BE2C (cell line): Measurements from ENCODE around the gene NOTO.

ENCODE experiments used
- DNase-seq: peaks from one replicate; pipeline ENCODE4 v3.0.0-alpha.2; 2020
- H3K27me3 ChIP-seq: fragments of 250-450 bp; sonication (Bioruptor Pico); 2 replicates; pipeline ENCODE4 v1.5.1; 2020; ENCODE audit warnings: mild to moderate bottlenecking
- H3K36me3 ChIP-seq: fragments of 250-450 bp; sonication (Bioruptor Pico); 2 replicates; pipeline ENCODE4 v1.5.1; 2020; ENCODE audit warnings: mild to moderate bottlenecking
- H3K4me1 ChIP-seq: fragments of 250-450 bp; sonication (Bioruptor Pico); 2 replicates; pipeline ENCODE4 v1.5.1; 2020
- H3K4me3 ChIP-seq: 2 replicates; pipeline ENCODE4 v1.5.1; 2011; ENCODE audit warnings: low read depth, low read length
- H3K9me3 ChIP-seq: fragments of 250-450 bp; sonication (Bioruptor Pico); 2 replicates; pipeline ENCODE4 v1.5.1; 2020
- CTCF ChIP-seq: IDR thresholded peaks from 2 replicates; pipeline ENCODE4 v1.5.1; 2012; ENCODE audit warnings: mild to moderate bottlenecking, low read depth, low read length

Gene NOTO

GRCh38 chr2:73212448-73213176, 10.2 kb downstream of the NOTO start:
- no peak overlapping the region for H3K4me3 ChIP-seq
- no peaks in the 10 kb centered on the region for H3K4me1 ChIP-seq
- no peaks in the 10 kb centered on the region for H3K9me3 ChIP-seq
- H3K36me3 ChIP-seq: no peaks in the 10 kb centered on the region
- DNase-seq: peak; percentile 56
- no peaks in the 10 kb centered on the region for H3K27me3 ChIP-seq
- TF ChIP-seq CTCF: peak; percentile 76

- no peak for TF ChIP-seq CTCF
- H3K4me3 ChIP-seq: peak within 1 kb of the TSS; percentile 70
- no peaks in the 10 kb centered on the region for H3K27me3 ChIP-seq
- H3K36me3 ChIP-seq: no peaks in the 10 kb centered on the region
- no peaks in the 10 kb centered on the region for H3K9me3 ChIP-seq
- DNase-seq: peak; percentile 75
- no peaks in the 10 kb centered on the region for H3K4me1 ChIP-seq
Measured at GRCh38 chr2:73214120-73215035, 12.0 kb downstream of the NOTO start, which contains the start of gene SMYD5. SMYD5 (plus strand) TSS chr2:73214245; CDS start chr2:73214267, 22 bp downstream.

GRCh38 chr2:73215254-73215653, 12.9 kb downstream of the NOTO start:
- Histone ChIP-seq H3K4me1 (no peaks in the 10 kb centered on the region), H3K27me3 (no peaks in the 10 kb centered on the region), H3K9me3 (no peaks in the 10 kb centered on the region), H3K36me3 (no peaks in the 10 kb centered on the region), H3K4me3 (no peak overlapping the region; the same call in 1 of the 2 replicates)
- no peak for DNase-seq
- TF ChIP-seq CTCF: no peak

- no peaks in the 10 kb centered on the region for H3K9me3 ChIP-seq
- no peaks in the 10 kb centered on the region for H3K4me1 ChIP-seq
- H3K27me3 ChIP-seq: no peaks in the 10 kb centered on the region
Measured at GRCh38 chr2:73217160-73217559, 14.8 kb downstream of the NOTO start.

DNA sequence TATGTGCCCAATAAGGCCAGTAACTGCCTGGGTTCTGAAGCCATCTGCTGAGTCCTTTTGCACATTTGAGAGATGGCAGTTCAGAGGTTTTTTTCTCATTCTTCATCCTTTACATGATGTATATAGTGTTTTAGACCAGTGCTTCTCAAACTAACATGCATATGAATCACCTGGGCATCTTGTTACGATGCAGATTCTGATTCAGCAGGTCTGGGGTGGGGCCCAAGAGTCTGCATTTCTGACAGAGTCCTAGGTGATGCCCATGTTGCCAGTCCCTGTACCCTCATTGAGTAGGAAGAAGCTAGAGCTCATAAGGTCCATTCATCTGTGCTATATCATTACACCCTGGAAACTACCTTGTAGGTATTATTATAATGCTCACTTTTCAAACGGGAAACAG, 15.5 kb downstream of the NOTO start:
- Histone ChIP-seq H3K27me3 (no peaks in the 10 kb centered on the region), H3K4me3 (no peak overlapping the region), H3K36me3 (no peaks in the 10 kb centered on the region), H3K4me1 (no peaks in the 10 kb centered on the region), H3K9me3 (no peaks in the 10 kb centered on the region)
- no peak for DNase-seq
- no peak for TF ChIP-seq CTCF

More at GRCh38 chr2:73217160-73217559, 14.8 kb downstream of the NOTO start:
- no peak for TF ChIP-seq CTCF
- H3K36me3 ChIP-seq: no peaks in the 10 kb centered on the region
- no peak overlapping the region for H3K4me3 ChIP-seq
- DNase-seq: no peak
